ENCODE results near the gene GPR142.
"Not testable (repeated sequence)": the region's sequence is repeated elsewhere in the genome, so short reads cannot be mapped to it uniquely, and the experiment has no call there.

GPR142 gene

DNA sequence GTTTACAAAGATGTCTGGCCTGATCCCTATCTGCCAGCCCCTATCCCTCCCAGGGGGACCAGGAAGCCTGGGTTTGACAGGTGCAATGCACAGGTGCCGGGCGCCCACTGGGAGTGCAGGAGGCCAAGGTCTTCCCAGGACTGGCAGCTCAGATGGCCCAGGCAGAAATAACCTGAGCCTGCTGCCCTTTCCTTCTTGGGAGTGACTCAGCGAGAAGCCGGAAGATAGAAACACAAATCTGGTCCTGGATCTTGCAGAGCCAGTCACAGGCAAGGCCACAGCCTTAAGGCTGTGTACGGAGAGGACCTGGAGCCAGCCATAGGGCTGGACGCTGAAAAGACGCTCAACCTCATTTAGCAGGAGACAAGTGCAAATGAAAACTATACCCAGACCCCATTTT is 27.7 kb downstream of the GPR142 start:
- no peak for DNase-seq

DNA sequence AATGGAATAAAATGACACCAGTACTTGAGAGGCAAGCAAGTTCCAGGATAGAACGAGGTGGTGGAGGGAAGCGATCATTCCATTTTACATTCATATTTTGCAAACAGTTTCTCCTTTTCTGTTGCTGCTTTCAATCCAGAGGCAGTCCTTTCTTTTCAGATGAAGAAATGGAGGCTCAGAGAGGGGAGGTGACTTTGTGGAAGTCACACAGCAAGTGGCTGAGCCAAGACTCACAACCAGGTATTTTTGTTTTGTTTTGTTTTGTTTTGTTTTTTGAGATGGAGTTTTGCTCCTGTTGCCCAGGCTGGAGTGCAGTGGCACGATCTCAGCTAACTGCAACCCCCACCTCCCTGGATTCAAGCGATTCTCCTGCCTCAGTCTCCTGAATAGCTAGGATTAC is 29.3 kb downstream of the GPR142 start:
- no peak for DNase-seq

DNA sequence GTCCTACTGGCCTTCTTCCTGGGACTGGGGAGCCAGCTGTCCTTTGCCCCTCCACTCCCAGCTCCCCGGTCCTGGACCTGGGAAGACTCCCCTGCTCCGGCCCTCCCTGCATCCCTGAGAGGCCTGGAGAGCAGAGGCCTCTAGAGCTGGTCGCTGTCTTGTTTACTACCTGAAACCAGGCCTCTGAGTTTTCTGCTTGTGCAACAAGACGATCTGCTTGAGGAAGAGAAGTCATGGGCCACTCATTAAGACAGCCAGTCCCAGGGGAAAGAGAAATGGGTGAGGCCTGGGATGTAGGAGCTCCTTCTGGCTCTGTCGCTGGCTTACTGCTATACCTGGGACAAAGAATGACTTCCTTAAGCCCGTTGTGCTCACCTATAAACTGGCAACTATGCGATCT is 34.7 kb downstream of the GPR142 start:
- no peak for DNase-seq

DNA sequence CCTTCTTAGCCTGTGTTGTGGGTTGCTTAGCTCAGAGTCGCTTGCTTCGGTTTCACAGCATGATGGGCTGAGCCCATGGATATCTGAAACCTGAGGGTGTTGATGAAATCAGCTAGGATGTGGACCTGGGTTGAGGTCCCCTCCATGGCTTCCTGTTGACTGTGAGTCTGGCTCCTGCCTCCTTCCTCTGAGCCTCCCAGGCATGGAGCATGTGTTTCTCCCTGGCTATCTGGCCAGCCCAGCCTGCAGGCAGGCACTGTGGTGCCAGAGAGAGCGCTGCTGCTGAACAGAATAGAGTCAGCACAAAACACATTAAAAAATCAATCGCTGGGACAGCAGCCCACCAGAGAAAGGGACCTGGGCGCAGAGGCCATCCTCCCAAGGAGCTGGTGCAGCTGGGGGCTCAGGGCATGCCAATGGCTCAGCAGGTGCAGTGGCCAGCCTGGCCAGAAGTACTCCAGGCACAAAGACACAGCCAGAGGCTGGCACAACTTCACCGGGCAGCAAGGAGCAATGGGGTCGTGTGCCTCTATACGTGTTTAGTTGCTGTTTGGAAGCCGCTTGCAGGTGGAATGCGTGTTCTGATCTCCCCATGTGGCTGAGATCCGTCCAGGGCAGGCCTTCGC is 36.3 kb downstream of the GPR142 start:
- DNase-seq = no peak

DNA sequence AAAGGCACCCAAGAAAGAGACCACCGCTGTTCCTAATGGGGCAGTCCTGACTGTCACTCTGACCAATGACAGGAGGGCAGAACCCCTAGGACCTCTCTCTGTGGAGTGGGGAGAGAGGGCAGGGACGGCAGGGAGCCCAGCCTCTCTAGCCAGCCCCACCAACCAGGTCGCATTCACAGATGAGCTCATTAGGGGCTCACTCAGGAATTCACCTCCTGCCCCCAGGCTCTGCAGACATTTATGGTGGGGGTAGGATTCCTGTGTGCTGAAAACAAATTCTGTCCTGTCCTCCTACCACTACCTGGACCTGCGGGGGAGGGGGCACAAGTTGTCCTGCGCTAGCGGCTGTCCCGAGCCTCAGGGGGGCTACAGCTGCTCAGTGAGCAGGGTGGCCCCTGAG is 36.9 kb downstream of the GPR142 start:
- DNase-seq = no peak

DNA sequence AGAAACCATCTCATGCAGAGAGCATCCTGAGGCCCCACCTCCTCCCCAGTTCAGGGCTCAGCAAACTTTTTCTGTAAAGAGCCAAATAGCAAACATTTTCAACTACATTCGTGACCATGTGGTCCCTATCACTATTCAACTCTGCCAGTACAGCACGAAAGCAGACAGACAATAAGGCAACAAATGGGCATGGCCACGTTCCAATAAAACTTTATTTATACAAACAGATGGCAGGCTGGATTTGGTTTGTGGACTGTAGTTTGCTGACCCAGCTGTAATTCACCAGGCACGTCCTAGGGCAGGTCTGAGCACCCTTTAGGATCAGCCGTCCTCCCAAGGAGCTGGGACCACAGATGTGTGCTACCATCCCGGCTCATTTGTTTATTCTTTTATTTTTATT is 37.5 kb downstream of the GPR142 start:
- DNase-seq = peak; percentile 36

DNA sequence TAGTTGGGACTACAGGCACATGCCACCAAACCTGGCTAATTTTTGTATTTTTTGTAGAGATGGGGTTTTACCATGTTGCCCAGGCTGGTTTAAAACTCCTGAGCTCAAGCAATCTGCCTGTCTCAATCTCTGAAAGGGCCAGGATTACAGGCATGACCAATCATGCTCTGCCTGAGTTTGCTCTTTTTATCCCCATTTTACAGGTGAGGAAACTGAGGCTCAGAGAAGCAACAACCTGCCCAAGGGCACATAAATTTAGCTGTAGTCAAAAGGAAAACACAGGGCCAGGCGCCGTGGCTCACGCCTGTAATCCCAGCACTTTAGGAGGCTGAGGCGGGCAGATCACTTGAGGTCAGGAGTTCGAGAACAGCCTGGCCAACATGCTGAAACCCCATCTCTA is 38.0 kb downstream of the GPR142 start:
- not testable (repeated sequence) for DNase-seq

DNA sequence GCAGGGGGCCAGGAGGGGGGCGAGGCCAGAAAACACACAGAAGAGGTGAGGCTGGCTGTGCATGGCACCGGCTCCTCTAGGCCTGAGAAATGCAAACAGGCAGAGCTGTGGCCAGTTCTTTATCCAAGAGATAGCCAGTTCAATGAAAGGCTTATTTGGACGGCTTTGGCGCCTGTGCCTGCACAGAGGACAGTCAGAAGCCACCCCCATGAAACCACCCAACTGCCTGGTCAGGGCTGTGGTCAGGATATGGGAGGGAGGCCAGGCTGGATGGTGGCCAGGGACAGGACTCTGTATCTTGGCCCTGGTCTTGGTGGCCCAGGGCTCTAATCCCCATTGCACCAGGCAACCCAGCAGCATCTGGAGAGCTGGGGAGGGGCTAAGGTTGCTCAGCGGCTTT is 40.1 kb downstream of the GPR142 start:
- no peak for DNase-seq

DNA sequence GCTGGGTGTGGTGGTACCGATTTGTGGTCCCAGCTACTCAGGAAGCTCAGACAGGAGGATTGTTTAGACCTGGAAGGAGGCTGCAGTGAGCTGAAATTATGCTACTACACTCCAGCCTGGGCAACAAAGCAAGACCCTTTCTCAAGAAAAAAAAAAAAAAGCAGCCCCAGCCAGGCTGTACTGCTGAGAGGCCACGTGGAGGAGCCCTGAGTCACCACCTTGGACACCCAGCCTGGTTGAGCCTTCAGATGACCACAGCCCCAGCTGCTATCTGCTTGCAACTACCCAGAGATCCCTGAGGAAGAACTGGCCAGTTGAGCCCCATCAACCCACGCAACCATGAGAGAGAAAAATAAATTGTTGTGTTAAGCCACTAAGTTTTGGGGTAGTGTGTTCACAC is 41.0 kb downstream of the GPR142 start:
- DNase-seq = no peak

DNA sequence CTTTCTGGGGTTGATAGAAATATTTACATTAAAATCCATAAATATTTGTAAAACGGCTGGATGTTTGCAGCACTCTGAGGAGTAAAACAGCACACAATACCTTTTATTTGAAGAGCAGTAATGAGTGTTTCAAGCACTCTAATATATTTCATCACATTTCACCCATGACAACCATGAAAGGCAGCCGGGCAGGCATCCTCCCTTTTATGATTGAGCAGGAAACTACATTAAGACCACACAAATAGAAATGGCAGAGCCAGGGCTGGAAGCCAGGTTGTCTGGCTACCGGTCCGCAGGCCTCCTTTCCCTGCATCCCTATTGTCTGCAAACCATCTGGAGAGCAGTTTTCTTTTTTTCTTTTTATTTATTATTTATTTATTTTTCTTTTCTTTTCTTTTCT is 41.5 kb downstream of the GPR142 start:
- DNase-seq = no peak

DNA sequence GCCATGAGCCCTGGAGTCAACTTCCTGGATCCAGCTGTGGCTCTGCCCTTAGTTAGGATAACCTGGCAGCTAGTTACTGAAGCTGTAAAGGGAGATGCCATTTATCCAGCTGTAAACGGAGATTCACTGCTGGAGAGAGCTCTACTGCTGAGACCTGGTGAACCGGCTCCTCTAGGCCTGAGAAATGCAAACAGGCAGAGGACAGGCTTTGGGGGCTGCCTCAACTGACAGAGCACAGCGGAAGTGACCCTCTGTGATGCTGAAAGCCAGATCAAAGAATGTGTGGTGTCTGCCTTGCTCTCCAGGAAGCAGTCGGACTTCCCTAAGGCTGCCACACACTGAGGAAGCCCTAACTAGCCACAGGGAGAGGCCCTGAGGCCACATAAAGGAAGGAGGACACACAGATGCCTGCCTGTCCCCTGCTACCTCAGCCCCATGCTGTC is 42.7 kb downstream of the GPR142 start:
- DNase-seq = no peak

DNA sequence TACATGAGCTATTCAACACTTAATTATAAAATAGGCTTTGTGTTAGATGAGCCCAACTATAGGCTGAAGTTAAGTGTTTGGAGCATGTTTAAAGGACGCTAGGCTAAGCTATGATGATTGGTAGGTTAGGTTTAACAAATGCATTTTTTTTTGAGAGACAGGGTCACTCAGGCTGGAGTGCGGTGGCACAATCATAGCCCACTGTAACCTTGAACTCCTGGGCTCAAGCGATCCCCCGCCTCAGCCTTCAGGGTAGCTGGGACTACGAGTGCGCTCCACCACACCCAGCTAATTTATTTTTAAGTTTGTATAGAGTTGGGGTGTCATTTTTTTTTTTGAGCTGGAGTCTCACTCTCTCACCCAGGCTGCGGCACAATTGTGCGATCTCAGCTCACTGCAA is 45.3 kb downstream of the GPR142 start:
- DNase-seq = no peak

DNA sequence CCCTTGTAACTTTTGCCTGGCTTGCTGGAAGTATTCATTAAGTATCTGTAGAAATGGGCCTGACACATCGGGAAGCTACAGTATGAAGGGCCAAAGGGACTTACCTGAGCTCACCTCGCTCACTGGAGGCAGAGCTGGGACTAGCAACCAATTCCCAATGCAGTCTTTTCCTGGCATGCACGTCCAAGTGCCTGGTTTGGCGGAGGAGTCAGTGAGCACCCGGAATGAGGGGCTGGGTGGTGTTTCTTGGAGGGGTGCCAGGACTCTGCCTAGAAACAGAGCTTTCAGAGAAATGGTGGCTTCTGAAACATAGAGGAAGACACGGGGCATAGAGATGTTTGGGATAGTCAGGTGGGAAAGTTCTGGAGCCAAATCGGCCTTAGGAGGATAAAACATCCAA is 46.2 kb downstream of the GPR142 start:
- DNase-seq = no peak

DNA sequence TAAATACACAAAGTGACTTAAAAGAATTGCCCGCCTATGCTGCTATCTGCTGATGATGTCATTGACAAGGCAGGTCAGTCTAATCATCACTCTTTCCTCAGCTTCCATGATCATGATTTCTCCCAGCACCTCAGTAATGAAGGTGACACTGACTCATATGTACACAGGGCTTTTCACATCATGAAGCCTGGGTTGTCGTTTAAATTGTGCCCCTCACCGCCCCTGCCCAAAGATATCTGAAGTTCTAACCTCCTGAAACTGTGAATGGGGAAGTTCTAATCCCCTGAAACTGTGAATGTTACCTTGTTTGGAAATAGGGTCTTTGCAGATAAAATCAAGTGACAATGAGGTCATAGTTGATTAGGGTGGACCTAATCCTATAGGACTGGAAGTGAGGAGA is 47.2 kb downstream of the GPR142 start:
- no peak for DNase-seq

DNA sequence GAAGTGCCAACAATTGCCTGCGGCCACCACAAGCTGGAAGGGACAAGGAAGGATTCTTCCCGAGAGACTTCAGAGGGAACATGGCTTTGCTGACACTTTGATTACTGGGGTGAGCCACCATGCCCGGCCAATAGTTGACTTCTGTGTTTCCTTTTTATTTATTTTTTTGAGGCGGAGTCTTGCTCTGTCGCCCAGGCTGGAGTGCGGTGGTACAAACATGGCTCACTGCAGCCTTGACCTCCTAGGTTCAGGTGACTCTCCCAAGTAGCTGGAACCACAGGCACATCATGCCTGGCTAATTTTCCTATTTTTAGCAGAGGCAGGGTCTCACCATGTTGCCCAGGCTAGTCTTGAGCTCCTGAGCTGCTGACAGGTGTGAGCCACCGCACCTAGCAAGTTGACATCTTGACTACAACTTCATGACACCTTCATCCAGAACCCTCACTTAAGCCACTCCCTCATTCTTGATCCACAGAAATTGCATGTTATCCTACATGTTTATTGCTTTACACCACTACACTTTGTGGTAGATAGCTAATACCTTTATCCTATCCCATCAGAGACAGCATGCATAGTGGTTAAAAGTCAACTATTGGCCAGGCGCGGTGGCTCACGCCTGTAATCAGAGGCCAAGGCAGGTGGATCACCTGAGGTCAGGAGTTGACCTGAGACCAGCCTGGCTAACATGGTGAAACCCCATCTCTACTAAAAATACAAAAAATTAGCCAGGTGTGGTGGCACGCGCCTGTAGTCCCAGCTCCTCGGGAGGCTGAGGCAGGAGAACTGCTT is 48.5 kb downstream of the GPR142 start:
- DNase-seq = no peak

DNA sequence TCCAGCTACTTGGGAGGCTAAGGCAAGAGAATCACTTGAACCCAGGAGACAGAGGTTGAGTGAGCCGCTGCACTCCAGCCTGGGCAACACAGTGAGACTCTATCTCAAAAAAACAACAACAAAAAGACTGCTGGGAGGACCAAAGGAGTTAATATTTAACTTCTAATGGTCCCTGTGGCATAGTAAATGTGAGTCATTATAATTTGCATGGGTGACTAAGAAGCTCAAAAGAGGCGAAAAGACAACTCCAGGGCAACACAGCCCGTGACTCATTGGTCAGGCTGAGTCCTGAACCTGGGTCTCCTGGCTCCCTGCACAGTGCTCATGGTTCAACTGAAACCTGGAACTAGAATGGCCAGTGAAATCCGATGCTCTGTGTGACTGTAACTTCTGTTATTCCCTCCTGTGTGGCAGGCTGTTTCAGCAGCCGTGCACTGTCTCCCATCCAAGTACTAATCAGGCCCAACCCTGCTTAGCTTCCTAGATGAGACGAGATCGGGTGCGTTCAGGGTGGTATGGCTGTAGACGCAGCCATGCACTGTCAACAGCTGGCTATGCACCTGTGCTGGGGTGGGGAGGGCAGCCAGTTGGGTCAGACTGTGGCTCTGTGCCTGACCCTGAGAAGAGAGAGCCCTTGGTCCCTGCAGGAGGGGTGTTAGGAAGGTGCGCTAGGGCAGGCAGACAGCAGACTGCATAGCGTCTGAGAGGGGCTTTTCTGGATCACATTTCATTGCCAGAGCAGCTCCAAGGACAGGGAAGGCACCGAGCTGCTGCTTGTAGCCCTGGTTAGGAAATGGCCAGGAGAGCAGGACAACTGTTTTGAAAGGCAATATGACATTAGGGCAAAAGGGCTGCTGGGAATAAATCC is 50.1 kb downstream of the GPR142 start:
- peak; percentile 32 for DNase-seq

DNA sequence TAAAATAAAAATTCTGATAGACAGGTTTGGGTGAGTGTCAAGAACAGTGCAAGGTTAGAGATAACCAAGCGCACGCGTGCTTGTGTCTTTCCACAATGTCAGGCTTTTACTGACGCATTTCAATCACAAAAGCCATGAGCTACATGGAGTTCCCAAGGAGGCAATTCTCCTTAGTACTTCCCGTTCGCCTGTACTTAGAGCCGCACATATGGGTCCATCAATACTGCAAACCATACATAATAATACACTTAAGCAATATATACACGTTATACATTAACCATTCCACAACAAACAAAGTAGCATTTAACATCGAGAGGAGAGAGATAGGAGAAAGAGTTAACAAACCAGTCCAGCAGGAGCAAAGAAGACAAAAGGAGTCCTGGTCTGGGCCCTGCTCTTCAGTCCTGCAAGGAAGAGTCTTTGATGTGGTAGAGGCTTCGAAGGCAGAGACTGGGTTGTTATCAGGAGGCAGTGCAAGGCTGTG is 52.7 kb downstream of the GPR142 start:
- no peak for DNase-seq
